RWPE2 (cell line): Measurements from ENCODE around the gene ANKRD9.

Experiments
- ATAC-seq: fragments of 200-7000 bp; cut with Tn5 transposase; 3 replicates; pipeline ENCODE4 v1.9.1; 2021; ENCODE audit warnings: low read depth
- DNase-seq: peaks from one replicate; pipeline ENCODE4 v3.0.0-alpha.2; 2020; ENCODE audit warnings: low spot score
- H3K27ac ChIP-seq: fragments of 450-650 bp; 2 replicates; pipeline ENCODE4 v1.5.1; 2017; ENCODE audit warnings: mild to moderate bottlenecking; ENCODE audit not compliant: poor library complexity, severe bottlenecking
- H3K27me3 ChIP-seq: fragments of 250-450 bp; sonication (Bioruptor Pico); 2 replicates; pipeline ENCODE4 v1.5.1; 2021; ENCODE audit warnings: mild to moderate bottlenecking, moderate library complexity; ENCODE audit not compliant: insufficient read depth, poor library complexity, severe bottlenecking
- H3K36me3 ChIP-seq: fragments of 250-450 bp; sonication (Bioruptor Pico); 2 replicates; pipeline ENCODE4 v1.5.1; 2020; ENCODE audit warnings: low read depth, mild to moderate bottlenecking, moderate library complexity
- H3K4me1 ChIP-seq: fragments of 250-450 bp; sonication (Bioruptor Pico); 2 replicates; pipeline ENCODE4 v1.5.1; 2021; ENCODE audit warnings: mild to moderate bottlenecking, moderate library complexity; ENCODE audit not compliant: insufficient read depth, poor library complexity, severe bottlenecking
- H3K4me3 ChIP-seq: fragments of 250-450 bp; sonication (Bioruptor Pico); 2 replicates; pipeline ENCODE4 v1.5.1; 2021; ENCODE audit warnings: mild to moderate bottlenecking, moderate library complexity; ENCODE audit not compliant: severe bottlenecking
- H3K9me3 ChIP-seq: fragments of 250-450 bp; sonication (Bioruptor Pico); 2 replicates; pipeline ENCODE4 v1.5.1; 2021; ENCODE audit warnings: mild to moderate bottlenecking, moderate library complexity; ENCODE audit not compliant: severe bottlenecking
- CTCF ChIP-seq: fragments of 450-650 bp; IDR thresholded peaks from one replicate; pipeline ENCODE4 v1.5.1; 2017; ENCODE audit warnings: mild to moderate bottlenecking, moderate library complexity; ENCODE audit not compliant: poor library complexity, severe bottlenecking

ANKRD9 gene

GRCh38 chr14:102499401-102500157 is 10.0 kb downstream of the ANKRD9 start:
- no peaks in the 10 kb centered on the region for H3K27me3 ChIP-seq
- H3K36me3 ChIP-seq: no peaks in the 10 kb centered on the region
- H3K9me3 ChIP-seq: no peaks in the 10 kb centered on the region
- peaks cover 15% of the 10 kb centered on the region for H3K4me1 ChIP-seq
- ATAC-seq (peak; percentile 7; the same call in 2 of the 3 replicates), DNase-seq (peak; percentile 71)
- TF ChIP-seq CTCF: no peak
- H3K27ac ChIP-seq: peak overlapping the region; percentile 78
- H3K4me3 ChIP-seq: no peak overlapping the region

GRCh38 chr14:102498678-102499265 is 10.8 kb downstream of the ANKRD9 start:
- Histone ChIP-seq H3K4me3 (no peak overlapping the region), H3K27ac (peak overlapping the region; percentile 78), H3K27me3 (no peaks in the 10 kb centered on the region), H3K36me3 (no peaks in the 10 kb centered on the region), H3K9me3 (no peaks in the 10 kb centered on the region), H3K4me1 (peaks cover 15% of the 10 kb centered on the region)
- DNase-seq (peak; percentile 67), ATAC-seq (no peak)
- no peak for TF ChIP-seq CTCF

DNA sequence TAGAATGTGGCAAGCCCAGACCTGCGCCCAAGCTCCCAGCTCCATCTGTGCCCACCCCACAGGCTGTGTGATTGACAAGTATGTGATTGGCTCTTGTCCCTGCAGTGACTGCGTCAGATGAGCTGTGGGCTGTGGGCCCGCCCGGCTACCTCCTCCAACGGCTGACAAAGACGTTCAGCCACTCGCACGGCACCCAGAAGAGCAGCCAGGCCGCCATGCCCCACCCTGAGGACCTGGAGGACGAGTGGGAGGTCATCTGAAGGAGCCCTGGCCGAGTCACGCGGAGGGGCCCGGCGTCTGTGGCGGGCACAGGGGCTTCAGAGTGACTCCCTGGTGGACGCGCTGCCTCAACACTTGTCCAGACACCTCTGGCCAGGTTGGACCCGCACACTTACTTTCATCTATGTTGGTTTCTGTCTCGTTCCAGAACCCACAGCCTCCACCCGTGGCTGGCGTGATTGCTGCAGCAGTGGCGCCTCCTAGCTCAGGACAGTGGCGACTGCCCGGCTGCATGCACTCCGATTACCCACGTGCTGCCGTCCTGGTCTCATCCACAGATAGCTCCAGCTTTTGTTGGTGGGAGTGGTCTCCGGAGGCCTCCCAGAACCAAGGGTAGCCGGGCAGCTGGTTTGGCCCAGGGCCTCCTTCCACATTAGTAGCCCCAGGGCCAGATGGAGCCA is 11.4 kb downstream of the ANKRD9 start:
- Histone ChIP-seq H3K4me3 (no peak overlapping the region), H3K9me3 (no peaks in the 10 kb centered on the region), H3K36me3 (no peaks in the 10 kb centered on the region), H3K27ac (no peak overlapping the region), H3K27me3 (no peaks in the 10 kb centered on the region), H3K4me1 (peaks cover 15% of the 10 kb centered on the region)
- no peak for TF ChIP-seq CTCF
- no peak for DNase-seq
- ATAC-seq: no peak

GRCh38 chr14:102496958-102497744 is 12.4 kb downstream of the ANKRD9 start:
- H3K27ac ChIP-seq: no peak overlapping the region
- H3K4me1 ChIP-seq: peaks cover 15% of the 10 kb centered on the region
- no peaks in the 10 kb centered on the region for H3K36me3 ChIP-seq
- no peak for TF ChIP-seq CTCF
- H3K27me3 ChIP-seq: no peaks in the 10 kb centered on the region
- ATAC-seq (no peak), DNase-seq (peak; percentile 75)
- no peaks in the 10 kb centered on the region for H3K9me3 ChIP-seq
- no peak overlapping the region for H3K4me3 ChIP-seq
